GM20000 (cell line): ENCODE results near the gene C1orf167.

ENCODE experiments used
- DNase-seq: peaks from one replicate; pipeline ENCODE4 v3.0.0; 2012; ENCODE audit warnings: low spot score
- CTCF ChIP-seq: IDR thresholded peaks from 2 replicates; pipeline ENCODE4 v1.5.1; 2012; ENCODE audit warnings: mild to moderate bottlenecking, control low read depth; ENCODE audit errors: extremely low read depth, missing control alignments

C1orf167 gene

GRCh38 chr1:11765661-11766428 lies 3.9 kb downstream of the C1orf167 start:
- DNase-seq, result no peak
- TF ChIP-seq CTCF, result no peak

DNA sequence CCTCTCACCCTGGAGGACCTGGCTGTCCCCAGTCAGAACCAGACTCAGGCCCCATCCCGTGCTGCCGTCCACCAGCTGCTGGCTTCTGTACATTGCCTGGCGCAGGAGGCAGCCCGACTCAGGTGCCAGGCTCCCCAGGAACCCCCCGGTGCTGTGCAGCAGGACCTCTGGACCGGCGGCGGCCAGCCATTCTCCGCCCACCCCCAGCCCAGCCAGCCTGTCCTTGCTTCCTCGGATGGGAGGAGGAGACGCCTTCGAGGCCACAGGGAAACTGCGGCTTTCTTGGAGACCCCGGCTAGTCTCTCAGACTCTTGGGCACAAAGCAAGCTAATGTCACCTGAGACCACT lies 4.4 kb downstream of the C1orf167 start:
- TF ChIP-seq CTCF, result no peak
- DNase-seq, result no peak

DNA sequence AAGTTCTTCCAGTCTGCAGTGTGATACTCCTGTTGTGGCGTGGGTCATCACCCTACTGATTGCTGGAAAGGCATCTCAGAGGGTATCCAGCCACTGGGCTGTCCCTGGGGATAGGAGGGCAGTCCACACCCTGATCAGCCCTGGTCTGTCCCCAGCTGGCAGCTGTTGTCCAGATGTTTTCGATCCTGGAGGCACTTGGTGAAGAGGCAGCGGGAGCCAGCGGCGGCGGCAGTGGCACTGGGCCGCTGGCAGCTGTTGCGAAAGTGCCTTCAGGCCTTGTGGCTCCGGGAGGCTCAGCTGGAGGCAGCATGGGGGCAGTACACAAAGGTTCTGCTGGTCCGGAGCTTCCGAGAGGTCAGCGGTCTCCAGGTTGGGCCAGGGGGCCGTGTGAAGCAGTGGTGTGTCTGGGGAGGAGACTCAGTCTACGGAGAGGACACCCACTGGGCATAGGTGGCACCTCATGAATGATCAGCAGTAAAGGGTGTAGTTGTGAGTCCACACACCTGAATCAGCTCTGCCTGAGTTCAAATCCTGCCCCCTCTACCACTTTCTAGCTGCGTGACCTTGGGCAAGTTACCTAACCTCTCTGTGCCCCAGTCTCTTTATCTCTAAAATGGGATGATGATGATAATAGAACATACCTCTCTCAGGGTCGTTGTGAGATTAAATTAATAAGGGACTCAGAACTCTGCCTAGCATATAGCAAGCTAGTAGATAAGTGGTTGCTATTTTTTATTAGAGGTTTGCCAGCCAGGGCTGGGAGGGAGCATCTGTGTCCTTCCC lies 6.1 kb downstream of the C1orf167 start:
- no peak for TF ChIP-seq CTCF
- DNase-seq, result no peak

- DNase-seq, result no peak
Measured at GRCh38 chr1:11768821-11769220, 6.8 kb downstream of the C1orf167 start.

GRCh38 chr1:11769274-11769673 lies 7.3 kb downstream of the C1orf167 start:
- no peak for TF ChIP-seq CTCF
- DNase-seq, result no peak

More at GRCh38 chr1:11768821-11769220, 6.8 kb downstream of the C1orf167 start:
- no peak for TF ChIP-seq CTCF

- no peak for TF ChIP-seq CTCF
- DNase-seq, result no peak
Measured at GRCh38 chr1:11770011-11770410, 8.0 kb downstream of the C1orf167 start.

- TF ChIP-seq CTCF, result no peak
- DNase-seq, result no peak
Measured at GRCh38 chr1:11771481-11772043, 9.6 kb downstream of the C1orf167 start.
